CD4-positive, alpha-beta T cell treated with Interleukin-15 for 1 hour (primary cell): ENCODE data around the gene TBL3.
"Not testable (repeated sequence)": the region's sequence is repeated elsewhere in the genome, so short reads cannot be mapped to it uniquely, and the experiment has no call there.

Source experiments
- DNase-seq: peaks from one replicate; pipeline ENCODE4 v3.0.0-alpha.2; 2020

The TBL3 gene

DNA sequence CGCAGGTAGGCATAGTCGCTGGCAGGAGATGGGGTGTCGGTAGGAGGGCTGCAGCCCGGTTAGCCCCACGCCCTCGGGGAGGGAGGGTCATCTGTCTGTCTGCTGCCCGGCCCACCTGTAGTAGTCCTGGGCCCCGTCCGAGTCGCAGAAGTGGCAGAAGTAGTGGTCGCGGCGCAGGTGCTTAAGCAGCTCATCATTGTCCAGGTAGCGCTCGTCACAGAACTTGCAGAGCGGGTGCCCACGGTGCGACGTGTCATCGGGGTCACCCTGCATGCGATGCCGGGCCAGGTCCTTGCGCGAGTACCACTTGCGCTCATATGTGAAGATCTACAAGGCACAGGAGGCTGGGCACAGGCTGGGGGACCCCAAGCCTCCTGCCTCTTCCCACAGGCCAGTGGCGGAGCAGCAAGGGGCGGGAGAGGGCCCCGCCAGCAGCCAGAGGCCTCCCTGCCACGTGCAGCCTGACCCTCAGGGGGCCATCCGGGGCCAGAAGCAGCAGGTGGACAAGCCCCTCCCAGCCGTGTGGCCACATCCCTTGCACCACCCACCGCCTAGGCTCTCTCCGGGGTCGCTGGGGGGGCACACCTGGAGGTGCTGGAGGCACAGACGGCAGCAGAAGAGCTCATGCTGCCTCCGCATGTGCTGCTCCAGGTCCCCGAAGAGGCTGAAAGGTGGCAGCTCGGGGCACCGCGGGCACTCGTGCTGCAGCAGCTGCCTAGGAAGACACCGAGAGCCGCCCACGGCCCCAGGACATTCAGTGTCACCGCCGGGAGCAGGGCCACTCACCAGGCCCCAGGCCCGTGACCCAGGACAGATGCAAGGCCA lies 30.8 kb downstream of the TBL3 start:
- DNase-seq = no peak

GRCh38 chr16:2003231-2003826 lies 31.5 kb downstream of the TBL3 start:
- DNase-seq = no peak

- DNase-seq = peak; percentile 85
These were observed 32.2 kb downstream of the TBL3 start for GRCh38 chr16:2003827-2004641.

DNA sequence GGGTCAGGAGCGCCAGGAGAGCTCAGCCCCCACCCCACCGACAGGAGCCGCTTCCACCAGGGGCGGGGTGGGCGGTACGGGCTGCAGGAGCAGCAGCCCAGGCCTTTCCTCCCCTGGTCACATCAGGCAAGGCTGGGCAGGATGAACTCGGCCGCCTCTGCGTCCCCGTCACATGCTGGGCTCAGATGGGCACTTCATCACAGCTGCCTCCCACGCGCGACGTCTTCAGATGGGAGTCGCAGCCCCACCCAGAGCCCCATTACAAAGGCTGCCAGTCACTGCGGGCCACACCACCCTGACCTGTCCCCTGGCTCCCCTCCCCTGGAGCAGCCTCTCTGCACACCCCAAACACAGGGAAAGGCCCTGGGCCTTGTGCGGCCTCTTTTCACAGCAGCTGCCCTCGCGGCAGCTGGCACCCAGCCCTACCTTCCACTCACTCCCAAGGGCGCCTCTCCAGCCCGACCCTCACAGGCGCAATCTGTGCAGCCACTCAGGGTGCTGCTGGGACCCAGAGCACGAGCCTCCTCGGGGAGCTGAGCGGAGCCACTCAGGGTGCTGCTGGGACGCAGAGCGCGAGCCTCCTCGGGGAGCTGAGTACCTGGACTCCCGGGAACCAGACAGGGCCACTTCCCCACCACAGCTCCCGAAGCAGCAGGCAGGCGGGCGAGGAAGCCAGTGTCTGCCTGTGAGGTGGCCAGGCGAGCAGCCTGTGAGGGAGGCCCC lies 33.1 kb downstream of the TBL3 start:
- DNase-seq = no peak

DNA sequence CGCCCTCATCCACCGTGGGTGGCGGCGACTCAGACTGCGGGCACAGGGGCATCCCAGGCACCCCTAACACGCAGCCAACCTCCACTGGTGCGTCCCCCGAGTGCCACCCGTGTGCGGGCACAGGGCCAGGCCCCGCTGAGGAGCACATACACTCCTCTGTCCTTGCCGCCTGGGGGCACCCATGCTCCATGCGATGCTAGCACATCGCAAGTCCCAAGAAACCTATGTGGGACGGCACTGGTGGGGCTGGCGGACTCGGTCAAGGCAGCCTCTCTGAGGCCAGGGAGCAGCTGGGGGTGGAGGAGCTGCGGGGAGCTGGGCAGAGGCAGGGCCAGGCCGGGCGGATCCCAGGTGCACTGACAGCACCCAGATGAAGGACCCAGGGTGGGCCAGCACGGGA lies 33.8 kb downstream of the TBL3 start:
- DNase-seq = peak; percentile 38

- DNase-seq = no peak
These were observed 34.5 kb downstream of the TBL3 start for GRCh38 chr16:2006317-2006716.

GRCh38 chr16:2007081-2007836 lies 35.4 kb downstream of the TBL3 start:
- no peak for DNase-seq

- no peak for DNase-seq
These were observed 36.2 kb downstream of the TBL3 start for GRCh38 chr16:2008009-2008526.

DNA sequence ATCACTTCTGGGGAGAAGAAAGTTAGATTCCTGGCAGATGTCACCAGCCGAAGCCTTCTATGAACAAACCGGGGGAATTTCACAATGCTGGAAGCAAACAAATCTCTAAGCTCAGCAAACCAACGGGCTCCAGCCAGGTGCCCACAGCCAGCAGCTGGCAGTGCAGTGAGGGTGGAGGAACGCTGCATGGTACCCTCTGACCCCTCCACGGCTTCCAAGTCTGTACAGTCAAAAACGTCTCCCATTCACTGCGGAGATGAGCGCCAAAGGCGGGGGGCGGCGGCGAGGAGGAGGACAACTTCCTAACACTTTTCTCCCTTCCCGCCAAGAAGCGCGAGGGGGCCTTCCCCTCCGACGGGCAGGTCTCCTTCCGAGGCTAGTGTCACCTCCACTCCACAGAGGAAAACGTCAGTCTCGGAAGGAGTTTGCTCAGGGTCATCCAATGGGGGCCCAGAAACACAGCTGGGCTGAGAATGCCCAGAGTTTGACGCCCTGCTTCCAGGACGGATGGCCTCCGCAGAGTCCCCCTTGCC lies 36.8 kb downstream of the TBL3 start:
- no peak for DNase-seq

DNA sequence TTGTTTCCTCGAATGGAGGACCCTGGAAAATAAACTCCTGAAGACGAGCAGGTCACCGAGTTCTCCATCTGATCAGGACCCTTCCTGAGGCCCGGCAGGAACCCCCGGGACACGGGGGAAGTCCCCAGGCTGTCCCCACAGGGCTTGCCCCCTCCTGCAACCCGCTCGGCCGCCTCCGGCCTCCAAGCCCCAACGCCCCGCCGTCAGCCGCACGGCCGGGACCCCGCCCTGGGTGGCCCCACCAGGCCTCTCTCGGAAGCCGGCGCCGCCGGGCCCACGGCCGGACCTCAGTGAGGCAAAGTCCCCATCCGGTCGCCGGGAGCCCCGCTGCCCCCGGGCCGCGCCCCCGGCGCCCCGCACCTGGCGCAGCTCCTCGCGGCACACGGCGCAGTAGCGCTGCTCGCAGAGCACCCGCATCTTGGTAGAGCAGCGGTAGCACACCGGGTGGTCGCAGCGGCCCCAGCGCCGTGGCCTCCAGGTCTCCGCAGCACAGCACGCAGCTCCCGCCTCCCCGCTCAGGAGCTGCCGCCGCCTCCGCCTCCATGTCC lies 37.4 kb downstream of the TBL3 start:
- no peak for DNase-seq

- peak; percentile 84 for DNase-seq
These were observed 38.1 kb downstream of the TBL3 start, which contains the start of gene ZNF598 for GRCh38 chr16:2009791-2010510. Gene ZNF598 (minus strand): TSS chr16:2009821.

GRCh38 chr16:2011726-2012125 lies 39.9 kb downstream of the TBL3 start:
- DNase-seq = not testable (repeated sequence)

DNA sequence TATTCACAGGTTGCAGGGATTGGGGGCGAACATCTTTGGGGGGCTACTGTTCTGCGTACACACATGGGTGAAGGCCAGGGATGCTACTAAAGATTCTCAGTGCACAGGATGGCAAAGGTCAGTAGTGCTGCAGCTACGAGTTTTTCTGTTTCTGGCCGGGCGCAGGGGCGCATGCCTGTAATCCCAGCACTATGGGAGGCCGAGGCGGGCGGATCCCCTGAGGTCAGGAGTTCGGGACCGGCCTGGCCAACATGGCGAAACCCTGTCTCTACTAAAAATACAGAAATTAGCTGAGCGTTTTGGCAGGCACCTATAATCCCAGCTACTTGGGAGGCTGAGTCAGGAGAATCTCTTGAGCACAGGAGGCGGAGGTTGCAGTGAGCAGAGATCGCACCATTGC lies 41.7 kb downstream of the TBL3 start:
- no peak for DNase-seq

GRCh38 chr16:2015117-2015946 lies 43.5 kb downstream of the TBL3 start:
- peak; percentile 63 for DNase-seq

DNA sequence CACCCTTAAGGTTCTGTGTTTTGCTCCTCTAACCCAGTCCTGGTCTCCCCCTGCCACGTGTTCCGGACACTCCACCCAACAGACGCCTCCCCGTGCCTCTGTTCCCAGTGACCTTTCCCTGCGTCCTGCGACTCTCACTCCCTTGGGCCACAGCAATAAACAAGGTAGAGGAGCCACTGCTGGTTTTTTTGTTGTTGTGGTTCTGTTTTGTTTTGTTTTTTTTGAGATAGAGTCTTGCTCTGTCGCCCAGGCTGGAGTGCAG lies 44.0 kb downstream of the TBL3 start:
- no peak for DNase-seq

- DNase-seq = no peak
These were observed 44.6 kb downstream of the TBL3 start for GRCh38 chr16:2016407-2016922.

DNA sequence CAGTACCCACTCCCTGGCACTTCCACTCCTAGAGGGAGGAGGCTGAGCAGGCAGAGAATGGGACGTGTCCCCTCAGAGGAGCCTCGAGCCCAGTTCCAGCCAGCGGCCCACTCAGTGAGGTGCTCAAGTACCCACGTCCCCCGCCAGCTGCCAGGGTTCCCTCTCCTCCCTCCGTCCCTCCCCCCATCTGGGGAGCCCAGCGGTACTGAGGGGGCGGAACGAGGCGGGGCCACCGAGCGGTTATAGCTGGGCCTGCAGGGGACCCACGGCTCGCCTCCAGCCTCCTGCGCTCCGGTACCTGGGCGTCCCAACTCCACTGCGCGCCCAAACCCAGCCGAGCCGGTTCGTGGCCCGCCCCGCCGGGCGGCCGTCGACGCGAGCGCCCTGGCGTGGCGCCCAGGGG lies 47.7 kb downstream of the TBL3 start, which contains the start of gene NPW:
Gene NPW, plus strand, starts transcription at position 268 of the 403 bp plus-strand sequence.
- DNase-seq = no peak

DNA sequence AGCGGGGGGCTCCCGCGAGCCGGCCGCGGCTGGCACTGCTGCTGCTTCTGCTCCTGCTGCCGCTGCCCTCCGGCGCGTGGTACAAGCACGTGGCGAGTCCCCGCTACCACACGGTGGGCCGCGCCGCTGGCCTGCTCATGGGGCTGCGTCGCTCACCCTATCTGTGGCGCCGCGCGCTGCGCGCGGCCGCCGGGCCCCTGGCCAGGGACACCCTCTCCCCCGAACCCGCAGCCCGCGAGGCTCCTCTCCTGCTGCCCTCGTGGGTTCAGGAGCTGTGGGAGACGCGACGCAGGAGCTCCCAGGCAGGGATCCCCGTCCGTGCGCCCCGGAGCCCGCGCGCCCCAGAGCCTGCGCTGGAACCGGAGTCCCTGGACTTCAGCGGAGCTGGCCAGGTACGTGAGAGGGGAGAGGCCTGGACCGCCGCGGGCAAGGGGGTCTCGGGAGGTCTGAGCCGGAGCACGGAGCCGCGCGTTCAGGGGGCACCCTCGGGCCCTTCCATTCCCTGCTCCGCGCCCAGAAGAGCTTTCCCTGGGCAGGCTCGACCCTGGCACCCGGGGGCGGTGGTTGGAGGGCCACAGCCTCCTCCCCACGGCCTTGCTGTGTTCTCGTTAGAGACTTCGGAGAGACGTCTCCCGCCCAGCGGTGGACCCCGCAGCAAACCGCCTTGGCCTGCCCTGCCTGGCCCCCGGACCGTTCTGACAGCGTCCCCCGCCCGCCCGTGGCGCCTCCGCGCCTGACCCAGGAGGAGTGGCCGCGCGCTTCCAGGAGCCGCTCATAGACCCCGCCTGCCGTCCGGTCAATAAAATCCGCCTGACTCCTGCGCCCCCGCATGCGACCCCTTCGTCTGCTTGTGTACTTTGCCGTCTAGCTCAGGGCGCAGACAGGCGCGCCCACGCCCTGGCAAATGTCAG lies 48.3 kb downstream of the TBL3 start:
- DNase-seq = no peak

- no peak for DNase-seq
These were observed 50.9 kb downstream of the TBL3 start for GRCh38 chr16:2022723-2023091.
